GM12892 (cell line): Measurements from ENCODE around the gene PRICKLE4.

ENCODE experiments used
- POLR2A ChIP-seq: IDR thresholded peaks from 2 replicates; pipeline ENCODE4 v1.6.1; 2011; ENCODE audit warnings: low read depth, low read length, control low read depth
- POLR2AphosphoS5 ChIP-seq: IDR thresholded peaks from 2 replicates; pipeline ENCODE4 v1.6.1; 2011; ENCODE audit warnings: low read depth, low read length, control low read depth
- TAF1 ChIP-seq: IDR thresholded peaks from 2 replicates; pipeline ENCODE4 v1.6.1; 2011; ENCODE audit warnings: low read depth, mild to moderate bottlenecking, control low read depth, low read length, borderline replicate concordance

DNA sequence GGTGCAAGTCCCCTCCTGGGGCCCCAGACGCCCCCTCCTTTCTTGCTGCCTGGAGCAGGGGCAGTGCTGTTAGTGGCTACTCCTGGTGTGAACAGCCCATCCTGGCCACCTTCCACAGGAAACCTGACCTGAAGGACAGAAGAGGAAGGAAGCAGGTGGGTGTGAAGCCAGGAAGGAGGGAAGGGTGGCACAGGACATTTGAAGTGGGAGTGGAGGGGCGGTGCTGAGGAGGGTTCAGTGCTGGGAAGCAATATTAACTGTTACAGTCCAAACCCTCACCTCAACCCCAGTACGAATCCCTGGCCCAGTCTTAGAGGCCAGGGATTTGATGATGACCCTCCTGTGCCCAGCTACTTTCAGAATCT, 766 bp downstream of the PRICKLE4 start:
- no peak for TF ChIP-seq POLR2A
- no peak for TF ChIP-seq POLR2AphosphoS5
- TF ChIP-seq TAF1 = no peak
